NCI-H1105 (cell line): ENCODE results near the gene MSMP.

ENCODE experiments used
- DNase-seq: peaks from one replicate; lab custom pipeline; 2025; lab: John Stamatoyannopoulos, UW

Gene MSMP

GRCh38 chr9:35743880-35744518, 10.1 kb downstream of the MSMP start:
- no peak for DNase-seq

GRCh38 chr9:35743452-35743851, 10.6 kb downstream of the MSMP start:
- DNase-seq: no peak

- DNase-seq: no peak
Measured at GRCh38 chr9:35741740-35742139, 12.3 kb downstream of the MSMP start.

GRCh38 chr9:35740243-35740642, 13.8 kb downstream of the MSMP start:
- no peak for DNase-seq

GRCh38 chr9:35738924-35739323, 15.2 kb downstream of the MSMP start:
- no peak for DNase-seq

GRCh38 chr9:35738186-35738585, 15.9 kb downstream of the MSMP start:
- DNase-seq: no peak

GRCh38 chr9:35737143-35737542, 16.9 kb downstream of the MSMP start:
- no peak for DNase-seq

GRCh38 chr9:35736201-35736633, 17.9 kb downstream of the MSMP start:
- DNase-seq: peak; percentile 43

- no peak for DNase-seq
Measured at GRCh38 chr9:35734096-35734495, 20.0 kb downstream of the MSMP start.

GRCh38 chr9:35732800-35733541, 21.1 kb downstream of the MSMP start:
- DNase-seq: peak; percentile 37

- DNase-seq: peak; percentile 96
Measured at GRCh38 chr9:35732185-35732799, 21.8 kb downstream of the MSMP start, which contains the start of the genes CREB3 and TLN1. Gene CREB3 (plus strand): TSS chr9:35732666. CDS start chr9:35732773, 107 bp downstream. Gene TLN1 (minus strand): TSS chr9:35732195. CDS start chr9:35725694, 6,501 bp downstream.

- DNase-seq: no peak
Measured at GRCh38 chr9:35731415-35732184, 22.5 kb downstream of the MSMP start.

- no peak for DNase-seq
Measured at GRCh38 chr9:35730486-35730854, 23.6 kb downstream of the MSMP start.

- peak; percentile 4 for DNase-seq
Measured at GRCh38 chr9:35729700-35730485, 24.2 kb downstream of the MSMP start.

- DNase-seq: no peak
Measured at GRCh38 chr9:35729101-35729500, 25.0 kb downstream of the MSMP start.

GRCh38 chr9:35728041-35728971, 25.8 kb downstream of the MSMP start:
- no peak for DNase-seq

GRCh38 chr9:35727676-35728040, 26.4 kb downstream of the MSMP start:
- no peak for DNase-seq

GRCh38 chr9:35726931-35727330, 27.1 kb downstream of the MSMP start:
- DNase-seq: no peak

- no peak for DNase-seq
Measured at GRCh38 chr9:35725362-35725761, 28.7 kb downstream of the MSMP start.

- no peak for DNase-seq
Measured at GRCh38 chr9:35723908-35724307, 30.2 kb downstream of the MSMP start.
